DOHH2 (cell line): ENCODE results near the gene PEAK3.

Experiments
- H3F3A ChIP-seq: fragments of 200-600 bp; sonication (generic), shearing (Covaris generic); 2 replicates; pipeline ENCODE4 v1.6.0; 2016; ENCODE audit warnings: antibody characterized with exemption, mild to moderate bottlenecking; ENCODE audit not compliant: control insufficient read depth, insufficient read depth
- H3K27ac ChIP-seq: fragments of 200-600 bp; sonication (generic); 2 replicates; pipeline ENCODE4 v1.5.1; 2014; ENCODE audit warnings: low read depth, mild to moderate bottlenecking, low read length, moderate library complexity
- H3K27me3 ChIP-seq: fragments of 200-600 bp; sonication (generic); 2 replicates; pipeline ENCODE4 v1.6.1; 2014; ENCODE audit warnings: mild to moderate bottlenecking, low read length, mixed read lengths; ENCODE audit not compliant: control insufficient read depth
- H3K36me3 ChIP-seq: fragments of 200-600 bp; sonication (generic); 2 replicates; pipeline ENCODE4 v1.6.1; 2014; ENCODE audit warnings: mild to moderate bottlenecking, low read length, moderate library complexity, mixed read lengths; ENCODE audit not compliant: control insufficient read depth
- H3K4me1 ChIP-seq: fragments of 200-600 bp; sonication (generic); 2 replicates; pipeline ENCODE4 v1.6.1; 2014; ENCODE audit warnings: mild to moderate bottlenecking, low read length, mixed read lengths; ENCODE audit not compliant: control insufficient read depth
- H3K4me2 ChIP-seq: fragments of 200-600 bp; sonication (generic); 2 replicates; pipeline ENCODE4 v1.6.0; 2014; ENCODE audit warnings: mild to moderate bottlenecking, low read length, moderate library complexity
- H3K4me3 ChIP-seq: fragments of 200-600 bp; sonication (generic); 2 replicates; pipeline ENCODE4 v1.5.1; 2014; ENCODE audit warnings: mild to moderate bottlenecking, low read length, mixed read lengths
- H3K79me2 ChIP-seq: fragments of 200-600 bp; sonication (generic); 2 replicates; pipeline ENCODE4 v1.6.1; 2014; ENCODE audit warnings: mild to moderate bottlenecking, low read length, mixed read lengths; ENCODE audit not compliant: control insufficient read depth
- H3K9me2 ChIP-seq: fragments of 200-600 bp; sonication (generic); replicated peaks from 2 replicates; pipeline ENCODE4 v1.6.1; 2014; ENCODE audit warnings: mild to moderate bottlenecking, low read length, mixed read lengths; ENCODE audit not compliant: control insufficient read depth
- H3K9me3 ChIP-seq: fragments of 200-600 bp; sonication (generic); 2 replicates; pipeline ENCODE4 v1.6.1; 2014; ENCODE audit warnings: antibody characterized with exemption, low read length, mixed read lengths; ENCODE audit not compliant: control insufficient read depth, insufficient read depth
- H4K20me1 ChIP-seq: fragments of 200-600 bp; sonication (generic); 2 replicates; pipeline ENCODE4 v1.6.0; 2014; ENCODE audit warnings: low read depth, mild to moderate bottlenecking, antibody characterized with exemption, low read length, moderate library complexity; ENCODE audit not compliant: control insufficient read depth, insufficient read depth
- EZH2phosphoT487 ChIP-seq: fragments of 200-600 bp; sonication (generic); IDR thresholded peaks from 2 replicates; pipeline ENCODE4 v1.6.1; 2017; ENCODE audit warnings: borderline replicate concordance, mild to moderate bottlenecking, antibody characterized with exemption, low read length, moderate library complexity, mixed read lengths
- TF ChIP-seq, protein P1 (sequence below): fragments of 200-600 bp; sonication (generic); IDR thresholded peaks from one replicate; pipeline ENCODE4 v1.5.1; 2014; ENCODE audit warnings: antibody characterized with exemption, mild to moderate bottlenecking, low read depth, low read length; ENCODE audit not compliant: poor library complexity, severe bottlenecking

Gene PEAK3

DNA sequence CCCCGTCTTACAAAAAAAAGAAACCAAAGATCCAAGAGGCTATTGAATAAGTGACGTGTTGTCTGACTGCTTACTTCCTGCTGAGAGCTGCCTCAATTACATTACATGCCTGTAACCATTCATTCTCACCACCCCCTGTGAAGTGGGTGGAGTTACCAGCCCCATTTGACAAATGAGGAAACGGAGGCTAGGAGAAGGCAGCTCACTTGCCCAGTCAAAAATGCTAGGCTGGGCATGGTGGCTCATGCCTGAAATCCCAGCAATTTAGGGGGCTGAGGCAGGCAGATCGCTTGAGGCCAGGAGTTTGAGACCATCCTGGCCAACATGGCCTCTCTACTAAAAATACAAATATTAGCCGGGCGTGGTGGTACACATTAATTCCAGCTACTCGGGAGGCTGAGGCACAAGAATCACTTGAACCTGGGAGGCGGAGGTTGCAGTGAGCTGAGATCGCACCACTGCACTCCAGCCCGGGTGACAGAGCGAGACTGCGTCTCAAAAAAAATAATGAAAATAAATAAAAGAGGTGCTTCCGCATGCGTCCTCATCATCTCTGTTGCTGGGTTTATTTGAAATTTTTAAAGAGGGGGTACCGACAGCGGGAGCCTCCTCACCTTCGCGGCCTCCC is 45.9 kb upstream of the PEAK3 start:
- Histone ChIP-seq H3K27ac (peak overlapping the region; percentile 58), H3K4me3 (peak overlapping the region; percentile 92), H3K36me3 (peaks cover 60% of the 10 kb centered on the region), H4K20me1 (peaks cover 6% of the 10 kb centered on the region), H3K9me3 (no peaks in the 10 kb centered on the region), H3K27me3 (no peaks in the 10 kb centered on the region), H3K4me1 (peaks cover 73% of the 10 kb centered on the region), H3K4me2 (peak overlapping the region; percentile 89), H3F3A (peaks cover 11% of the 10 kb centered on the region), H3K79me2 (peaks cover 87% of the 10 kb centered on the region), H3K9me2 (no peaks in the 10 kb centered on the region)
- TF ChIP-seq, protein P1, sequence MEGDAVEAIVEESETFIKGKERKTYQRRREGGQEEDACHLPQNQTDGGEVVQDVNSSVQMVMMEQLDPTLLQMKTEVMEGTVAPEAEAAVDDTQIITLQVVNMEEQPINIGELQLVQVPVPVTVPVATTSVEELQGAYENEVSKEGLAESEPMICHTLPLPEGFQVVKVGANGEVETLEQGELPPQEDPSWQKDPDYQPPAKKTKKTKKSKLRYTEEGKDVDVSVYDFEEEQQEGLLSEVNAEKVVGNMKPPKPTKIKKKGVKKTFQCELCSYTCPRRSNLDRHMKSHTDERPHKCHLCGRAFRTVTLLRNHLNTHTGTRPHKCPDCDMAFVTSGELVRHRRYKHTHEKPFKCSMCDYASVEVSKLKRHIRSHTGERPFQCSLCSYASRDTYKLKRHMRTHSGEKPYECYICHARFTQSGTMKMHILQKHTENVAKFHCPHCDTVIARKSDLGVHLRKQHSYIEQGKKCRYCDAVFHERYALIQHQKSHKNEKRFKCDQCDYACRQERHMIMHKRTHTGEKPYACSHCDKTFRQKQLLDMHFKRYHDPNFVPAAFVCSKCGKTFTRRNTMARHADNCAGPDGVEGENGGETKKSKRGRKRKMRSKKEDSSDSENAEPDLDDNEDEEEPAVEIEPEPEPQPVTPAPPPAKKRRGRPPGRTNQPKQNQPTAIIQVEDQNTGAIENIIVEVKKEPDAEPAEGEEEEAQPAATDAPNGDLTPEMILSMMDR: no peak
- no peak for TF ChIP-seq EZH2phosphoT487

DNA sequence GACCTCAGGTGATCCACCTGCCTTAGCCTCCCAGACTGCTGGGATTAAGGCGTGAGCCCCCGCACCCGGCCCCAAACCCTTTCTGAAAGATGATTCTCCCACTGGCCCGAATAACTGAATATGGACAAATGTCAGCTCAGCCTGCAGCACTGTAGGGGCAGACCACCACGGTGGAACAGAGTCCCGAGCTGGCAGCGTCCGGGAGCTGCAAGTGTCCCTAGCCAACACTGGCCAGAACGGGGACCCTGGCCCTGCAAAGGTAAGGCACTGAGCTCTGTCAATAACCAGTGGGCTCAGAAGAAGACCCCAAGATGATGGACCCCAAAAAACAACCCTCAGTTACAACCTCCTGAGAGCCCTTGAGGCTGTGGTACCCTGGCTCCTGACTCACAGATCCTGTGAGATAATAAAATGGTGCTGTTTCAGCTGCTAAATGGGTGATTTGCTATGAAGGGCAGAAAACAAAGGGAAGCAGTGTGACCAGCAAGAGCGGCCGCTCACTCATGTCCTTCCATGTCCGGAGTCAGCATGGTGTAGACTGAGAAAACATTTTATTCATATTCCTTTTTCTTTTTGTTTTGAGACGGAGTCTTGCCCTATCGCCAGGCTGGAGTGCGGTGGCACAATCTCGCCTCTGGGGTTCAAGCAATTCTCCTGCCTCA is 44.9 kb upstream of the PEAK3 start:
- Histone ChIP-seq H3F3A (peaks cover 9% of the 10 kb centered on the region), H3K4me3 (peak overlapping the region; percentile 92), H3K9me2 (no peaks in the 10 kb centered on the region), H3K4me2 (peak overlapping the region; percentile 89), H3K9me3 (no peaks in the 10 kb centered on the region), H3K27me3 (no peaks in the 10 kb centered on the region), H4K20me1 (peaks cover 6% of the 10 kb centered on the region), H3K36me3 (peaks cover 67% of the 10 kb centered on the region), H3K27ac (no peak overlapping the region), H3K79me2 (peaks cover 79% of the 10 kb centered on the region), H3K4me1 (peaks cover 62% of the 10 kb centered on the region)
- no peak for TF ChIP-seq EZH2phosphoT487
- TF ChIP-seq, protein P1: no peak

DNA sequence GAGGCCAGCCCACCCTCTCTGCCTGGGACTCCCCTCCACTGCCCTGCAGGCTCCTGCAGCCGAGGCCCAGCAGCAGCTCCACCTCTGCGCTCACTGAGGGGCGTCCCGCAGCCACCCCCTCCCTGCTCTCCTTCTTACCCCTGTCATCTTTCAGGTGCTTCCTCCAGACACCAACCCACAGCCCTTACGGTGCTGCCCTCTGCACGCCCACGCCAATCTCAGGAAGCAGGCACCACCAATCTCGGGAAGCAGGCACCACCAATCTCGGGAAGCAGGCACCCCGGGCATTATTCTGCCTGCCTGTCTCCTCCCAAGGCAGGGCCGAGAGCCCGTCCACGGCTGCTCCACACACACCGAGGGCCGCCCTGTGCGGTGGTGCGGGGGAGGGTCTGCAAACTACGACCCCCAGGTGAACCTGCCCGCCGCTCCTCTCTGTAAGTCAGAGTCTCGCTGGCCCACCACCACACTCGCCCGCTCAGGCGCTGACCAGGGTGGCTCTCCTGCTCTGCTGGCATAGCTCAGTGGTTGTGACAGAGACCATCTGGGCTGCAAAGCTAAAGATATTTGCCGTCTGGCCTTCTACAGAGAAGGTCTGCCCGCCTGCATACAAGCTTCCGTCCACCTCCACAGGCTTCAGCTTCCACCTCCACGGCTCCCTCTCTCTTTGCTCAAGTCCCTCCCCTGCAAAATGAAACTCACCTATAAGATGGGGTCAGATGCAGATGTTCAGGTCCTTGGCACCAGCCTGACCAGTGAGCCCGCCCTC is 43.5 kb upstream of the PEAK3 start:
- peak overlapping the region; percentile 56 for H3K27ac ChIP-seq
- H3K4me2 ChIP-seq: peak overlapping the region; percentile 66
- H3K36me3 ChIP-seq: peaks cover 65% of the 10 kb centered on the region
- peaks cover 6% of the 10 kb centered on the region for H4K20me1 ChIP-seq
- no peaks in the 10 kb centered on the region for H3K9me2 ChIP-seq
- H3K79me2 ChIP-seq: peaks cover 66% of the 10 kb centered on the region
- no peaks in the 10 kb centered on the region for H3K9me3 ChIP-seq
- peak overlapping the region; percentile 57 for H3K4me3 ChIP-seq
- H3K27me3 ChIP-seq: no peaks in the 10 kb centered on the region
- H3F3A ChIP-seq: no peaks in the 10 kb centered on the region
- H3K4me1 ChIP-seq: peaks cover 49% of the 10 kb centered on the region
- TF ChIP-seq, protein P1: no peak
